OCI-LY1 (cell line): ENCODE measurements around the gene RHBDL3.
A peak's percentile ranks its signal among the peaks of the same experiment; 100 is the strongest.

Experiments used
- H2AFZ ChIP-seq: fragments of 200-600 bp; sonication (generic), shearing (Covaris generic); 2 replicates; pipeline ENCODE4 v1.6.0; 2014; ENCODE audit warnings: antibody characterized with exemption, mild to moderate bottlenecking, low read length
- H3F3A ChIP-seq: fragments of 200-600 bp; sonication (generic), shearing (Covaris generic); 2 replicates; pipeline ENCODE4 v1.6.0; 2014; ENCODE audit warnings: mild to moderate bottlenecking, antibody characterized with exemption, low read length, moderate library complexity; ENCODE audit not compliant: insufficient read depth
- H3K27ac ChIP-seq: fragments of 200-600 bp; sonication (generic); 2 replicates; pipeline ENCODE4 v1.5.1; 2014; ENCODE audit warnings: low read length, mixed run types, mild to moderate bottlenecking, low read depth; ENCODE audit not compliant: poor library complexity, severe bottlenecking
- H3K27me3 ChIP-seq: fragments of 200-600 bp; sonication (generic); 2 replicates; pipeline ENCODE4 v1.6.0; 2014; ENCODE audit warnings: antibody characterized with exemption, mild to moderate bottlenecking, low read length, moderate library complexity; ENCODE audit not compliant: insufficient read depth
- H3K36me3 ChIP-seq: fragments of 200-600 bp; sonication (generic); 2 replicates; pipeline ENCODE4 v1.6.1; 2014; ENCODE audit warnings: mild to moderate bottlenecking, antibody characterized with exemption, low read length, moderate library complexity, mixed read lengths; ENCODE audit not compliant: insufficient read depth
- H3K4me1 ChIP-seq: fragments of 200-600 bp; sonication (generic); 2 replicates; pipeline ENCODE4 v1.5.1; 2014; ENCODE audit warnings: mild to moderate bottlenecking, low read length, moderate library complexity; ENCODE audit not compliant: insufficient read depth, severe bottlenecking
- H3K4me2 ChIP-seq: fragments of 200-600 bp; sonication (generic), shearing (Covaris generic); 2 replicates; pipeline ENCODE4 v1.6.1; 2014; ENCODE audit warnings: low read length
- H3K4me3 ChIP-seq: fragments of 200-600 bp; sonication (generic); 2 replicates; pipeline ENCODE4 v1.5.1; 2014; ENCODE audit warnings: low read length, low read depth, mild to moderate bottlenecking, mixed read lengths; ENCODE audit not compliant: poor library complexity, severe bottlenecking
- H3K79me2 ChIP-seq: fragments of 200-600 bp; shearing (Covaris generic); 2 replicates; pipeline ENCODE4 v1.6.1; 2016; ENCODE audit warnings: mixed run types, low read length, mixed read lengths; ENCODE audit not compliant: insufficient read depth
- H3K9ac ChIP-seq: fragments of 200-600 bp; sonication (generic), shearing (Covaris generic); 2 replicates; pipeline ENCODE4 v1.6.1; 2014; ENCODE audit warnings: mild to moderate bottlenecking, low read length, mixed read lengths
- H3K9me2 ChIP-seq: fragments of 200-600 bp; sonication (generic), shearing (Covaris generic); 2 replicates; pipeline ENCODE4 v1.6.1; 2014; ENCODE audit warnings: low read depth, mild to moderate bottlenecking, low read length, mixed read lengths
- H3K9me3 ChIP-seq: fragments of 200-600 bp; shearing (Covaris generic); 2 replicates; pipeline ENCODE4 v1.6.1; 2014; ENCODE audit warnings: low read length, mixed read lengths
- H4K20me1 ChIP-seq: fragments of 200-600 bp; sonication (generic), shearing (Covaris generic); 2 replicates; pipeline ENCODE4 v1.6.0; 2016; ENCODE audit warnings: mild to moderate bottlenecking, low read length; ENCODE audit not compliant: insufficient read depth
- EZH2 ChIP-seq: fragments of 200-600 bp; sonication (generic), shearing (Covaris generic); IDR thresholded peaks from 2 replicates; pipeline ENCODE4 v1.8.0; 2017; ENCODE audit warnings: borderline replicate concordance, mixed run types, mild to moderate bottlenecking, antibody characterized with exemption, low read length, moderate library complexity, mixed read lengths
- TF ChIP-seq, protein P1 (sequence below): fragments of 200-600 bp; sonication (generic), shearing (Covaris generic); IDR thresholded peaks from 2 replicates; pipeline ENCODE4 v1.5.1; 2017; ENCODE audit warnings: mild to moderate bottlenecking, antibody characterized with exemption, low read length, moderate library complexity, mixed read lengths

Gene RHBDL3

DNA sequence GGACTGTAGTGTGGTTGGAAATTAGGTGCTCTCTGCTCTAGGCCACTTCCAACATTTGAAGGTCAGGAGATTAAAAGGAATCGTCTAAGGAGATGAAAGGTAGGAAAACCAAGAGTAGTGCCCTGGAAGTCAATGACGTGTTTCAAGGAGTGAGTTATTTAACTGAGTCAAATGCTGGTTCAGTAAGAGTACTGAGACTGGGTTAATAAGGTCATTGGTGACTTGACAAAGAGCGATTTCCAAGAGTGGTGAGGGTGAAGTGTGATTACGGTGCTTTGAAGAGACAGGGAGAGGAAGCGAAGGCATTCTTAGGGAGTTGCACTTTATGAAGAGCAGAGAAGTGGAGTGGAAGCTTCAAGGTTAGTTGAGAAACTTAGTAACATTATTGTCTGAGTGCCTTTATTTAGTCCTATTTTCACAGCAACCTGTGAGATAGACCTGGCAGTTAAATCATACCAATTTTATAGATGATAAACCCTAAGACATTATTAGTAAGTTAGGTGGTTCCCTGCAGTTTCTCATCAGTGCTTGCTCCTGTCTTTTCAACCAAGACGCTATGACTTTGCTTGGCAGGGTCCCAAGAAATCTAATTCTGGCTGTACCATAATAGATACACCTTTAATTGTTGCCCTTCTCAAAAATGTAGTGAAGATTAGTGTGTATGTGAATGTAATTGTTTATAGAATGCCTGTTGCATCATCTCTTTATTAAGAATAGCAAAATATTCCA lies 90.2 kb downstream of the RHBDL3 start:
- no peak overlapping the region for H3K9ac ChIP-seq
- no peak for TF ChIP-seq EZH2
- TF ChIP-seq, protein P1, sequence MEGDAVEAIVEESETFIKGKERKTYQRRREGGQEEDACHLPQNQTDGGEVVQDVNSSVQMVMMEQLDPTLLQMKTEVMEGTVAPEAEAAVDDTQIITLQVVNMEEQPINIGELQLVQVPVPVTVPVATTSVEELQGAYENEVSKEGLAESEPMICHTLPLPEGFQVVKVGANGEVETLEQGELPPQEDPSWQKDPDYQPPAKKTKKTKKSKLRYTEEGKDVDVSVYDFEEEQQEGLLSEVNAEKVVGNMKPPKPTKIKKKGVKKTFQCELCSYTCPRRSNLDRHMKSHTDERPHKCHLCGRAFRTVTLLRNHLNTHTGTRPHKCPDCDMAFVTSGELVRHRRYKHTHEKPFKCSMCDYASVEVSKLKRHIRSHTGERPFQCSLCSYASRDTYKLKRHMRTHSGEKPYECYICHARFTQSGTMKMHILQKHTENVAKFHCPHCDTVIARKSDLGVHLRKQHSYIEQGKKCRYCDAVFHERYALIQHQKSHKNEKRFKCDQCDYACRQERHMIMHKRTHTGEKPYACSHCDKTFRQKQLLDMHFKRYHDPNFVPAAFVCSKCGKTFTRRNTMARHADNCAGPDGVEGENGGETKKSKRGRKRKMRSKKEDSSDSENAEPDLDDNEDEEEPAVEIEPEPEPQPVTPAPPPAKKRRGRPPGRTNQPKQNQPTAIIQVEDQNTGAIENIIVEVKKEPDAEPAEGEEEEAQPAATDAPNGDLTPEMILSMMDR = no peak

GRCh38 chr17:32356378-32356743 lies 90.7 kb downstream of the RHBDL3 start:
- H3K27me3 ChIP-seq = no peaks in the 10 kb centered on the region
- H3K36me3 ChIP-seq = peaks cover 94% of the 10 kb centered on the region
- no peak overlapping the region for H3K9ac ChIP-seq
- peaks cover 21% of the 10 kb centered on the region for H3K4me1 ChIP-seq
- peaks cover 6% of the 10 kb centered on the region; the same call in 1 of the 2 replicates for H4K20me1 ChIP-seq
- no peaks in the 10 kb centered on the region for H3K9me3 ChIP-seq
- no peak overlapping the region for H3K4me2 ChIP-seq
- H3K79me2 ChIP-seq = peaks cover 62% of the 10 kb centered on the region
- H3K4me3 ChIP-seq = no peak overlapping the region
- no peaks in the 10 kb centered on the region for H3F3A ChIP-seq
- TF ChIP-seq, protein P1 = no peak
- TF ChIP-seq EZH2 = no peak
- no peaks in the 10 kb centered on the region for H3K9me2 ChIP-seq
- no peak overlapping the region for H2AFZ ChIP-seq
- H3K27ac ChIP-seq = no peak overlapping the region

More for the DNA sequence above, 90.2 kb downstream of the RHBDL3 start:
- Histone ChIP-seq H3K9me2 (no peaks in the 10 kb centered on the region), H3K27ac (no peak overlapping the region), H4K20me1 (peaks cover 8% of the 10 kb centered on the region; the same call in 1 of the 2 replicates), H3K27me3 (no peaks in the 10 kb centered on the region), H3K4me2 (peak overlapping the region; percentile 19; the same call in 1 of the 2 replicates), H3K4me3 (no peak overlapping the region), H3F3A (no peaks in the 10 kb centered on the region), H3K4me1 (peaks cover 25% of the 10 kb centered on the region), H3K9me3 (no peaks in the 10 kb centered on the region), H3K79me2 (peaks cover 66% of the 10 kb centered on the region), H3K36me3 (peaks cover 92% of the 10 kb centered on the region), H2AFZ (no peak overlapping the region)

GRCh38 chr17:32356750-32357149 lies 91.1 kb downstream of the RHBDL3 start:
- H3K9me2 ChIP-seq = no peaks in the 10 kb centered on the region
- H3F3A ChIP-seq = no peaks in the 10 kb centered on the region
- TF ChIP-seq, protein P1 = no peak
- TF ChIP-seq EZH2 = no peak
- H2AFZ ChIP-seq = no peak overlapping the region
- peaks cover 94% of the 10 kb centered on the region for H3K36me3 ChIP-seq
- H3K9me3 ChIP-seq = no peaks in the 10 kb centered on the region
- H3K4me3 ChIP-seq = no peak overlapping the region
- no peak overlapping the region for H3K27ac ChIP-seq
- H3K79me2 ChIP-seq = peaks cover 61% of the 10 kb centered on the region
- no peak overlapping the region for H3K9ac ChIP-seq
- no peaks in the 10 kb centered on the region for H3K27me3 ChIP-seq
- peaks cover 17% of the 10 kb centered on the region for H3K4me1 ChIP-seq
- peaks cover 3% of the 10 kb centered on the region; the same call in 1 of the 2 replicates for H4K20me1 ChIP-seq
- H3K4me2 ChIP-seq = no peak overlapping the region
